Ishikawa (cell line): Measurements from ENCODE around the gene LSM10.

Experiments
- CEBPB ChIP-seq: IDR thresholded peaks from 2 replicates; pipeline ENCODE4 v1.6.1; 2012
- CREB1 ChIP-seq: IDR thresholded peaks from 2 replicates; pipeline ENCODE4 v1.6.1; 2012; ENCODE audit warnings: low read depth
- EGR1 ChIP-seq: IDR thresholded peaks from 2 replicates; pipeline ENCODE4 v1.6.1; 2012
- EP300 ChIP-seq: IDR thresholded peaks from 2 replicates; pipeline ENCODE4 v1.6.1; 2012; ENCODE audit warnings: borderline replicate concordance
- FOXM1 ChIP-seq: IDR thresholded peaks from 2 replicates; pipeline ENCODE4 v1.6.1; 2012; ENCODE audit warnings: low read depth, borderline replicate concordance
- MAX ChIP-seq: IDR thresholded peaks from 2 replicates; pipeline ENCODE4 v1.6.1; 2012
- NFIC ChIP-seq: IDR thresholded peaks from 2 replicates; pipeline ENCODE4 v1.6.1; 2012
- RAD21 ChIP-seq: IDR thresholded peaks from 2 replicates; pipeline ENCODE4 v1.6.1; 2012; ENCODE audit warnings: low read depth
- REST ChIP-seq: IDR thresholded peaks from 2 replicates; pipeline ENCODE4 v1.6.1; 2012; ENCODE audit warnings: low read depth, mild to moderate bottlenecking
- TAF1 ChIP-seq: IDR thresholded peaks from 2 replicates; pipeline ENCODE4 v1.6.1; 2012; ENCODE audit warnings: low read depth, mild to moderate bottlenecking
- TCF12 ChIP-seq: IDR thresholded peaks from 2 replicates; pipeline ENCODE4 v1.6.1; 2012; ENCODE audit warnings: low read depth
- TEAD4 ChIP-seq: IDR thresholded peaks from 2 replicates; pipeline ENCODE4 v1.6.1; 2012
- USF1 ChIP-seq: IDR thresholded peaks from 2 replicates; pipeline ENCODE4 v1.6.1; 2012
- YY1 ChIP-seq: IDR thresholded peaks from 2 replicates; pipeline ENCODE4 v1.6.1; 2012; ENCODE audit warnings: low read depth
- ZBTB7A ChIP-seq: IDR thresholded peaks from 2 replicates; pipeline ENCODE4 v1.6.1; 2012; ENCODE audit warnings: low read depth

The LSM10 gene

GRCh38 chr1:36383240-36383639 is 14.5 kb downstream of the LSM10 start:
- TF ChIP-seq REST (no peak), EGR1 (no peak), USF1 (no peak)

GRCh38 chr1:36382669-36383068 is 15.0 kb downstream of the LSM10 start:
- TF ChIP-seq CEBPB (no peak), REST (no peak), USF1 (no peak), EP300 (no peak), FOXM1 (no peak), RAD21 (no peak)

GRCh38 chr1:36382231-36382630 is 15.5 kb downstream of the LSM10 start:
- TF ChIP-seq ZBTB7A (no peak), TCF12 (no peak), EGR1 (no peak), REST (no peak), YY1 (no peak), MAX (no peak), RAD21 (no peak), USF1 (no peak), CEBPB (no peak), CREB1 (no peak), EP300 (no peak), NFIC (no peak)

GRCh38 chr1:36381405-36381804 is 16.3 kb downstream of the LSM10 start:
- TF ChIP-seq USF1: no peak
- no peak for TF ChIP-seq REST
- no peak for TF ChIP-seq TEAD4
- TF ChIP-seq TCF12: no peak
- TF ChIP-seq TAF1: no peak
- no peak for TF ChIP-seq RAD21
- TF ChIP-seq ZBTB7A: no peak
- TF ChIP-seq MAX: no peak
- no peak for TF ChIP-seq CEBPB
- TF ChIP-seq CREB1: no peak
- TF ChIP-seq FOXM1: no peak
- no peak for TF ChIP-seq EP300
